NCI-H146 (cell line): ENCODE data around the gene NADK2.
"Not testable (repeated sequence)": the region's sequence is repeated elsewhere in the genome, so short reads cannot be mapped to it uniquely, and the experiment has no call there.

ENCODE experiments used
- DNase-seq: peaks from one replicate; lab custom pipeline; 2025; lab: John Stamatoyannopoulos, UW

Gene NADK2, protein sequence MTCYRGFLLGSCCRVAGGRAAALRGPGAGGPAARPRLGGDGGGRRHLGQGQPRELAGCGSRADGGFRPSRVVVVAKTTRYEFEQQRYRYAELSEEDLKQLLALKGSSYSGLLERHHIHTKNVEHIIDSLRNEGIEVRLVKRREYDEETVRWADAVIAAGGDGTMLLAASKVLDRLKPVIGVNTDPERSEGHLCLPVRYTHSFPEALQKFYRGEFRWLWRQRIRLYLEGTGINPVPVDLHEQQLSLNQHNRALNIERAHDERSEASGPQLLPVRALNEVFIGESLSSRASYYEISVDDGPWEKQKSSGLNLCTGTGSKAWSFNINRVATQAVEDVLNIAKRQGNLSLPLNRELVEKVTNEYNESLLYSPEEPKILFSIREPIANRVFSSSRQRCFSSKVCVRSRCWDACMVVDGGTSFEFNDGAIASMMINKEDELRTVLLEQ

DNA sequence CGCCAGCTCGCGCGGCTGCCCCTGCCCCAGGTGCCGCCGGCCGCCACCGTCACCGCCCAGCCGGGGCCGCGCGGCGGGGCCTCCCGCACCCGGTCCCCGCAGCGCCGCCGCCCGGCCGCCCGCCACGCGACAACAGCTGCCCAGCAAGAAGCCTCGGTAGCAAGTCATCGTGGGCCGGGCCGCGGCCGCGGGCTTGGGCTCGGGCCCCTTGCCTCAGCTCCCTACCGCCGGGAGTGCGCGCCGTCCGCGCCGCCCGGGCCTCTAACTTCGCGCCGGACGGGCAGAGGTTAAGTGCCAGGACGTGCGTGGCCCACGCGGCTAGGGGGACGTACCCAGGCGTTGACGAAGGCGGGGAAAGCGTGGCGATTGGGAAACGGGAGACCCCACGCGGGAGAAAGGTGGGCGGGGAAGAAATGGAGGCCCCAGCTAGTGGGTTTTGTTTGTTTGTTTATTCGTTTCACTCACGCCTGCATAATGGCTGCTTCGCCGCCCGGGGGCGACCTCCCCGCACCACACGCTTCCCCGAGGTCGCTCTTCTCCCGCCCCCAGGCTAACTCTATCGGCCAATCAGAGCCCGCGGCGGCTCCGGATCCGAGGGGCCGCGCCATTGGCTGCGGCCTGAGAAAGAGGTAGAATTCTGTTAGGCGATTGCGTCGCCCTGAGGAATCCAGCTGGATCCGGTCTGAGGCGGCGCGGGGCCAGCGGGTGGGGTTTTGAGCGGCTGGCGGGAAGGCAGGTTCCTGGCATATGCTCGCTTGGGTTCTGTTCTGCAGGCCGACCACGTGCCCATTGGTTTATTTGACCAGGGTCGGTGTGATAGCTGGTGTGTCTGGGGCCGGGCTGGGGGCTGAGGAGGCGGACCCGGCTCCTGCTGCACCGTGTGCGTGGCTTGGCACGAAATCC, at the start of gene NADK2:
TSS of gene NADK2 (minus strand) at position 295 of the 903 bp plus-strand sequence. CDS start at position 168, 127 bp downstream.
- peak; percentile 92 for DNase-seq

DNA sequence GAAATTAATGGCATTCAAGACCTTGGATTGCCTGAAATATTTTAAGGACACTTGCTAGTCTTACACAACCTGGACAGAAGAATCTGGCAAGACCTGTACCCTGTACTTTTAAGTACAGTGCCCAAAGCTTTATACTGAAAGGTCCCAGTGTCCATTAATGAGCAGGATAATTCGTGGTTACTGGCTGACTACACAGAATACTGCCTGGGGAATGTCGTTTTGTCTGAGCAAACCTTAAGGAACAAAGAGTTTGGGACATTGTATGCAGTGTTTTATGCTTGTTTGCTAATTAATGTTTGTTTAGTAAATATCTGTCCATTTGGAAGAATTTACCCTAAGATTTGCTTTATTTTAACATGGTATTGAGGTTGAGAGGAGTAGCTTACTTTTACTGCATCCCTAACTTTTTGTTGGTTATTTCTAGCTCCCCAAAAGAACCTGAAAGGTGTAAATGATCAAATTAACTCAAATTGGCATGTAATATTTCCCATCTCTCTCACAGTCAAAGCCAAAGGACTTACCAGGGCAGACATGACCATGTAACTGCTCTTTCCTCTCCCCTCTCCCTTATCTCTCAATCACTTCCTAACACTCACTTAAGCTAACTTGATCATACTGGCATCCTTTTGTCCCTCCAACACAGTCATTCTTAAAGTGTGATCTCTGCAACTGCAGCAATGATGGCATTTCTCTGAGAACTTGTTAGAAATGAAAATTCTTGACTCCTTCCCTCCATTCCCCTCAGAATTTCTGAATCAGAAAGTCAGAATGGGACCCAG, 44.3 kb upstream of the NADK2 start:
- DNase-seq, result no peak

DNA sequence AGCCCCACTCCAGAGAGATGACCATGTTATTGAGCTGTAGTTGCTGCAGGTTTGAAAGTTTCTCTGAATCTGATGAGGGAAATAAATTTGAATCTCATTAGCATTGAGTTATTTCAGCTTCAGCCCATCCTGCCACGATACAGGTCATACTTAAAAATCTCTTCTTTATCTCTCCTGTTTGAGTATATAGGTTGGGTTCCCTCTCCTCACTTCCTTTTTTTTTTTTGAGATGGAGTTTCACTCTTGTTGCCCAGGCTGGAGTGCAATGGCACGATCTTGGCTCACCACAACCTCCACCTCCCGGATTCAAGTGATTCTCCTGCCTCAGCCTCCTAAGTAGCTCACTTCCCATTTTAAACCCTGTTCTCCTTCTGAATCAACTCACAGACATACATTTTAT, 42.0 kb upstream of the NADK2 start:
- not testable (repeated sequence) for DNase-seq

DNA sequence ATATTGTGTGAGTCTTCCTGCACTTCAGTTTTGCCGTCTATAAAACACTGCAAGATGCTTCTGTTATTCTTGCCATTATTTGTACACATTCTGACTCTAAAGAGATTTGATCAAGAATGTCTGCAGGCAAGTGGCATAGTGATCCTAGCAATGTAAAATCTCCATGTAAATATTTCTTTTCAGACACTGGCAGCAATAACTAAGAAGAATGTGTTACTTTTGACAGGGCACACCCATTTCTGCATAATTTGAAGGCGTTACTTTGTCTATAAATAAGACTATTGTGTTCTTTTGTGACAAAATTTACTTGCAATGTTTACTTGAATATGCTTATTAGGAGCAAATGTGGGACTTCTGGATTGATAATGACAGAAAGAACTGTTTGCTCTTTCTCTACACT, 39.9 kb upstream of the NADK2 start:
- no peak for DNase-seq

DNA sequence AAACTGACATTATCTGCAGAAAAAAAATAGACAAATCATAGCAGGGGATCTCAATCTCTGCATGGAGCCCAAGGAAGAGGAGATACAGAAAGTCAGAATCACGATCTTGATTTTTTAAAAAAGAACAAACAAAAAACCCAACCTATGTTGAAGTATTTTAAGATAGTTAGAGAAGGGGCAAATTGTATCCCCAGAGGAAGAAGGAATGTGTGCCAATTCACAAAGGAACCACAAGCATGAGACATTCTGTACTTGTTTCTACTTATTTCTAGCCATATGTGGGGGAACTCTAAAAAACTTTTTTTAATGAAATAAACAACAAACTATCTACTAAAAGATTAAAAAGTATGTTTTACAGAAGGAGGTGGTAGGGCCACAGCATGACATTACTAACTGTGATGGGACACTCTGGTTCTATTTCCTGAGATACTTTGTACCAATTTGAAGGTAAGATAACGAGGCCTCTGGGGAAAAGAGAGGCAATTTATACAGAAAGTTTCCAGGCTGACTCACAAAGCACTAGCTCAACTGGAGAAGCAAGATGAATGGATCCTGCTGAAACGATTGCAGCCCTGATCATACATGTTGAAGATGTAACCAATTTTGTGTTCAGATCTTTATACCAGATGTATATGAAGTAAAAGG, 37.5 kb upstream of the NADK2 start:
- no peak for DNase-seq

DNA sequence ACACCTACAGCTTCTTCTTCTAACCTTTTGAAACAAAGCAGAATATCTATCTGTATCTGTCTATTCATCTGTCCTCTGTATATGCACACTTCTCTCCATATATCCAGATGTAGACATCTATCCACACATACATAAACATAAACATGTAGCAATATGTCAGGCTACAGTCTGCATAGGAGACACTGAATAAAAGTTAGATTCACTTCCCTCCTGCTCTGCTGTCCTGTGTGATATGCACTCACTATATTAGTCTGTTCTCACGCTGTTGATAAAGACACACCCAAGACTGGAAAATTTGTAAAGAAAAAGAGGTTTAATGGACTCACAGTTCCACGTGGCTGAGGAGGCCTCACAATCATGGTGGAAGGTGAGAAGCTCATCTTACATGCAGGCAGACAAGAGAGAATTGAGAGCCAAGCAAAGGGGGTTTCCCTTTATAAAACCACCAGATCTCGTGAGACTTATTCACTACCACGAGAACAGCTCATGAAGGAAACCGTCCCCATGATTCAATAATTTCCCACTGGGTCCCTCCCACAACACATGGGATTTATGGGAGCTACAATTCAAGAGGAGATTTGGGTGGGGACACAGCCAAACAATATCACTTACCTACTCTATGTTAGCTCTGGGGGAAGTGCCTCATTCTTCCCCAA, 35.9 kb upstream of the NADK2 start:
- DNase-seq, result no peak

DNA sequence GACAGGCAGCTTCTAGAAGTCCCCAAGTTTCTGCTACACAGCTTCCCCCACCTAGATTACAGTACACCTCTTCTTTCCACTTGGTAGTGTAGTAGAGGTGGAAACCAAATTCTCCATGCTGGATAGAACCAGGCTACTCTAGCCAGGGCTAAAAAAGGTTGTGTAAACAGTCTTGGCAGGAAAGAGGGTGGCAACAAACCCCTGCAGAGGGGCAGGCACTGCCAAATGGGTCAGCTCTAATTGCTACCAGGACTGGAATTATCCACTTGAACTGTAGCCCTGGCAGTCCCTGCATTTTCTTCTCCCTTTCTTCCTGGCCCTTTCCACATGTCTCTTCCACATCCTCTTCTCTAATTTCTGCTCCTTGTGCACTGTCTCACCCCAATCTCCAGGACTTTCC, 35.1 kb upstream of the NADK2 start:
- DNase-seq, result no peak

DNA sequence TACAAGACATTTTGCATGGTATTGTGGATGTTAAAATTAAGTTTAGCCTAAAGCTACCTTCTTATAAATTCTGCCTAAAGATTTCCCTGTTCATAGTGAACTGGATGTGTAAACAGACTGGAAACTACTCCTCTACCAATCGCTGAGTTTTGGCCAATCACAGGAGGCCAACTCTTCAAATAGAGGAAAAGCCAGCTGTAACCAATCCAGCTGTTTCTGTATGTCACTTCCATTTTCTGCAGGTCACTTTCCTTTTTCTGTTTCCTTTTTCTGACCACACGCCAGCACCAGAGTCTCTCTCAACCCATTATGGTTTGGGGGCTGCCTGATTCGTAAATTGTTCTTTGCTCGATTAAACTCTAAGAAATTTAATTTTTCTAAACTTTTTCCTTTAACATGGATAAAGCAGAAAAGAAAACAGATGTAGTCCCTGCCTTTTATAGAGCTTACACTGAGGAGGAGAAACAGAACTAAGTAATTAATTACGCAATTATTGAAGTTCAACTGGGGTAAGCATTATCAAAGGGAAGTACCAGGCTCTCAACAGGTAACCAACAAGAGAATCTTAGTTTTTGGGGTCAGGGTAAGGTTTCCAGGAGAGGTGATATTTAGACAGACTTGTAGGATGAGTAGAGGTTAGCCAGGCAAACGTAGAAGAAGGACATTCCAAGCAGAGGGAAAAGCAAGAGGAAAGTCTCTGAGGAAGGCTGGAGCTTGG, 32.2 kb upstream of the NADK2 start:
- DNase-seq, result no peak

DNA sequence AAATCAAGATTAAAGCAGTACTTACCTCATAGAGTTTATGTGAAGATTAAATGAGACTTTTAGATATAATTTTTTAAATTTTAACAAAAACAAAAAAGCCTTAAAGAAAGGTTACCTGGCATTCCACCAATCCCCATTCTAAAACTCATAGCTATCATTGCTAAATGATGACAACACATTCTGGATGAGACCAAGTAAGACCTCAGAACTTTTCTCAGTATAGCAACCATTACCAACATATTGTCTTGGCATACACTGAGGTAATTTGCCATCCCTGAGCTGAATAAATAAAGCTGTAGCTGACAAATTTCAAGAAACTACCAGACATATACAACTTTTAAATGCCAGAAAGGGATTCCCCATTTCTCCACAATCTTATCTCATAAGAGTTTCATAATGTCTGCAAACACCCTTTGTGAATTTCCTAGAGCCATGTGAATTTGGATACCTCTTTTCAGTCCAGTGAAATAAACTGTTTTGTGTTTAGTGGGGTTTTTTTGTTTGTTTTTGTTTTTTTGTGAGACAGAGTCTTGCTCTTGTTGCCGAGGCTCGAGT, 30.5 kb upstream of the NADK2 start:
- DNase-seq, result no peak

DNA sequence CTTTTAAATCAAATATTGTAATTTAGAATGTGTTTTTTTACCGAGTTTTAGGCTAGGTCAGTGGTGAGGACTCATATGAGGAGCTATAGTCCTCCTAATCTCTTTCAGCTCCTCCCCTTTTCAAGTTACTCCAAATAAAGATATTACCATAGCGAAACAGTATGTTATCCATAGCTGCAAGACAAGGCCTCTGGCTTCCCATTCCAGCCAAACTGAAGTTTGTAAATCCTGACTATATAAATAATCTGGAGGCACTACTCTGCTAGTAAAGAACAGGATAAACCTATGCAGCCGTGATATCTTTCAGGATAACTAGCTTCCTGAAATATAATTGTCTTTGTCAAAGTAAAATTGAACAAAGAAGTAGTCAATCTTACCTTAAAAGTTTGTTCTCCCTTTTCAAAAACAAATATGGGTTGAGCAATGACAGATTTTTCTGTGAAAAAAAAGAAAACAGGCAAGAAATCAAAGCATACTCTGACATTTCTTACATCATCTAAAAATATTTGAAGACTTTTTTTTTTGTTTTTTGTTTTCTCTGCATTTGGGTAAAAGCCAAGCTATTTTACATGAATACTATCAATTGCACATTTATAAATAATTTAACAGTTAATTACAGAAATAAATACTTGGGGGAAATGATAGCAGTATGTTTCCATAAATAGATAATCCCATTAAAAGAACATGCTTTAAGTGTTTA, 29.3 kb upstream of the NADK2 start:
- DNase-seq, result no peak

DNA sequence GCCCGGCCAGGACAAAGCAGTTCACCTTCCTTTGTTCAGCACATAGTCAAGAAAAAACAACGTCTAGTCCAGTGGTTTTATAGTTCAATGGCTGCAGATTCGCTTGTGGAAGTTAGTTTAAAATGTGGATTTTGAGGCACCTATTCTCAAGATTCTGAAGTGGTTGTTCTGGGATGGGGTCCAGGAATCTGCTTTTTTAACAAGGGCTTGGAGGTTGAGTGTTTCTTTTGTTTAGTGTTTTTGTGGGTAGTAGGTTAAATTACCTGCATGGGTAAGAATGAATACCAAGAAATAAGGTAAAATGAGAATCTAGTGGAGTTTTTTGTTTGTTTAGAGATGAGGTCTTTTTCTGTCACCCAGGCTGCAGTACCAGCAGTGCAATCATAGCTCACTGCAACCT, 28.4 kb upstream of the NADK2 start:
- no peak for DNase-seq

DNA sequence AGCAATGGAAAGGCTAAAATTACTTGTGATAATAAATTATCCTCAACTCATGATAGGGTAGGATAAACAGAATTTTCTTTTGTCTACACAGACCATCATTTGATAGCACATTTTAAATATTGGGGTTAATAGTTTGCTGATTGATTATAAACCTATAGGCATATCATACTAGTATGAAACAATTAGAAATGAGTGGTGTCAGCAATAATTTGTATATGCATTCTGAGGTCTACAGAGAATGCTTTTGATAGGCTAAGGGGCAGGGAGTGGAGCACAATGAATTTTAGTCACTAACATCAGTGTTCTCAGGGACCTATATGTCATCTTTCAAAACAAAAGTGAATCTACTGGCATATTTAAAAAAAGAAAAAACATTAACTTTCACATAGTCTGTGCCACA, 27.8 kb upstream of the NADK2 start:
- DNase-seq, result no peak

DNA sequence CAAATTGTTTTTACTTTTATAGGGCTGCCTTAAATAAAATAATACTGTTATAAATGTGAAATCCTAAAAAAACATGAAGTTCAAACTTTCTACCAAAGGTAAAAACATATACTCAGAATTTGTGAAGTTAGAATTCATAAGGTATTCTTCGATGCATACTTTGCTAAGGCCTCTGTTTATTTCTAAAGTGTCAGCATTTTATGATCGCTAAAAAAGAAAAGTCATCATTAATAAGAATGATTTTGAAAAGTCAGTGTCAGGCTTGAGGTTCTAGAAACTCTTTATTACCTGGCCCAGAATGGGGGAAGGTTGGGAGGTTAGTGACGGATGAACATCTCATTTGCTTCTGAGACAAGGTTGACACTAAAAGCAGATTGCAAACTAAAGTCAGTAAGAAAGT, 26.2 kb upstream of the NADK2 start:
- DNase-seq, result no peak

DNA sequence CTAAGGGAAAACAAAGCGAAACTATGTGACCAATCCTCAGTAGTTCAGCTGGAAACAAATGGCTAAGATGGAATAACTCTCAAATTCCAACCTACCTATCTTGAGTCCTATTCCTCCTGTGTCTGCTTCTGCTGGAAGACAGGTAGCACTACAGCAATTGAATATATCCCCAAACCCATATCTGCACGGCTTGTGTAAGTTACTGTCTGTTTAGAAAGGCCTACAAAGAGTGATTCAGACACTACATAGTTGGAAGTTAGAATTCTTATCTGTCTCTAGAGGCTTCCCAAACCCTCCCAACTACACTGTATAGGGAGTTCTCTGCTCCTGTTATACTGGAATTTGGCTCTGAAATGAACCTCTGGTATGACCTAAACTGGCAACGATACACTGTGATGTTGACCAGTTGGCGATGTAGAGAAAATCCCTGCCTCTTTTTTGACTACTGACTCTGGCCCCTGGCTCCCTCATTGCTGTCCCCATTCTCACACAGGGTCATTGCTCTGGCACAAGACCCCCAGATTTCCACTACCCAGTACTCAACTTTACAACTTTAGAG, 22.6 kb upstream of the NADK2 start:
- no peak for DNase-seq

DNA sequence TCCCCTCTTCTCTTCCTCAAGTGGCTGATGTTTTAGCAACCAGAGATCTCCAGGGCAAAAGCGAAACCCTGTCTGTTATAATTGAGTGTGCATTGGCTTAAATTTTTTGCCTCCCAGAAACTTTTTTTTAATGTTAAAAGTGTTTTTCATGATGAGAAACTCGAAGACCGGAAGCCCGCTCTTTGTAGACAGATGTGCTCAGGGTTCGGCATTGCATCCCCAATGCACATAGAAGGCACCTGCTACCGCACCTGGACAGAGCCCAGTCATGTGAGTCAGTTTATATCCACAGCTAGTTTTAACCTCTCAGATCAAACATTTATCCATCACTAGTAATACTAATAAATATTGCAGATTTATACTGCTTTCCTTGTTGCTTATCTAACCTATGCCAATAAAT, 19.5 kb upstream of the NADK2 start:
- DNase-seq, result no peak

DNA sequence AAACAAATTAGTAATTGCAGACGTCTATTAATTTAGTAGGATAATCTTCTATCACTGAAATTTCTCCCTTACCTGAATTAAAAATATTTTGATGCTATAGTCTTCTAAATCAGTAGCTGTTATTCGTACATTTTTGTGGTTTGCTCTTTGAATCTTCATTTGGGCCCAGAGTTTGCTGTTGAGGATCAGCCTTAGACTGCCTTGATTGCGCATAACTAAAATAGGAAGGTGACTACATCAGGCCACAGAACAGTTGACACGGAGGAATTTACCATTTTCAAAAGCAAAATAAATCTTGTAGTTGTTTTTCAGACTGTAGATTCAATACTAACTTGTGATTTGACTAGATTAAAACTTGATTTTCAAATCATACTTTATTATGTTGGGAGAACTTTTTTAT, 11.8 kb upstream of the NADK2 start:
- no peak for DNase-seq

DNA sequence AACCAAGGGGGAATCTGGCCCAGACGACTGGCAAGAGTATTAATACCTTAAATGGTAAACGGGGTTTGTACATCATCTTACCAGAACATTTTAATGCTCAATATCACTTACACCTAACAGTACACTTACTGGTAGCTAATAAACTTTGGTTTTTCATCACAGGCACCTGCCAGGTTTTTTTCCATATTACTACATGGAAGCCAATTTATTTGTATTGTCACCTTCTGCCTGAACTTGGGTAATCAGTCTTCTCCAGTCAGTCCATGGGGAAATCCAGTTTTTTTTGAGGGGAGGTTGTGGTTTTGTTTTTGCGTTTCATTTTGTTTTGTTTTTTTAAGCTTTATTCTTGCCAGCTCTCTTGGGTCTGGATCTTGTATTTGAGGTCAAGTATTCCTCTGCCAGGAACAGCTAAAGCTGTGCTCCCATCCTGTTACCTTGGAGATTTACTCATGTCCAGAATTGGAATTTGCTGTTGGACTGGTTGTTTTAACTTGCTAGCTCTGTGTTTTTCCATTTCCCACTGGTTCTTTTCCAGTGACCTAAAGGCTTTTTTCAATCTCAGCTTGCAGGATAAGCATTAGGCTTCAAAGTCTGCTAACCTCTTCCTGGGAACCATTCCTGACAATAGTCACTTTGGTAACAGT, 11.1 kb upstream of the NADK2 start:
- no peak for DNase-seq

DNA sequence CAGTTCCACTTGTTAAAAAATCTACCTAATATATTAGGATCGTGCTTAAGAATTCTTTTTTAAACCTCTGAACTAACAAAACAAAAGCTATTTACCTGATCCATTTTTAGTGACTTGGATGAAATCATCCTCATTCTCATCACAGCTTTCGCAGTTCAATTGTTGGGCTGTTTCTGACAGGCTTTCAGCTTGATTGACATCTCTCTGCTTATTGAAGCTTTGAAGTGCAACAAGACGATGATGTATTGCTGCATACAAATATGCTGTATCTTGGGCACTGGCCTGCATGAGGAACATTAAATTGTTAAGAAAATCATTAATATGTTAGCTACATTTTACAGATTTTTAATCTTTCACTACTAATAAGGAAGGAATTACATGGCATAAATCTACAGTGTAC, 9.5 kb upstream of the NADK2 start:
- no peak for DNase-seq

DNA sequence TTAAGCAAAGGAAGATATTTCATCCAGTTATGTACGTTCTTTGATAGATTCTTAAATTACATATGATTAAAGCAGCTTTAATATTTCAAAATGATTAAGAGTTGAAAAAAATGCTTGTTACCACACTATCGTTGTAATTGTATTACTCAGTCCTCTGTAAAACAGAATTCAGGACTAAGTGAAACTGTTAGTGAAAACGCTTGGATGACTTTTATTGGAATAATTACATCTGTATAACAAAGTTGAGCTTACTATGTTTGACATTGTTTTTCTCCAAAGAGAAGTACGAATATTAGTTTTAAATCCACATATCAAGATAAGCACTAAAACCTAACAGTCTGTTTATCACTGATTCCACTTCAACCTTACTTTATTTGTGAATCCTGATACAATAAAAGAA, 8.7 kb upstream of the NADK2 start:
- no peak for DNase-seq
